Liver (tissue), 9 donors: ENCODE results near the gene PDGFA. TPM values are rescaled to one million over a fixed set of nuclear protein-coding genes. Genes with fewer than 3 reads are reported as not detected.

ENCODE experiments used
- DNase-seq: peaks from one replicate; pipeline ENCODE4 v3.0.0-alpha.2; 2017; ENCODE audit warnings: low spot score
- H3K27ac ChIP-seq, 2 donors: one replicate each; pipeline ENCODE4 v1.7.0; 2013; ENCODE audit warnings: inconsistent platforms in 2 of 2, low read length in 2 of 2, control low read depth in 1 of 2, low read depth in 1 of 2, mild to moderate bottlenecking in 1 of 2
- H3K27me3 ChIP-seq, 4 donors: one replicate each; pipeline versions ENCODE4 v1.6.1 to v1.7.0; 2013; ENCODE audit warnings: low read length in 3 of 4, inconsistent platforms in 1 of 4, mild to moderate bottlenecking in 1 of 4, moderate library complexity in 1 of 4; ENCODE audit not compliant: control insufficient read depth in 4 of 4, insufficient read depth in 4 of 4
- H3K36me3 ChIP-seq, 4 donors: one replicate each; pipeline versions ENCODE4 v1.6.1 to v1.7.0; 2013; ENCODE audit warnings: low read length in 3 of 4, mild to moderate bottlenecking in 3 of 4, low read depth in 1 of 4, moderate library complexity in 1 of 4; ENCODE audit not compliant: control insufficient read depth in 4 of 4, insufficient read depth in 3 of 4
- H3K4me1 ChIP-seq, 4 donors: one replicate each; pipeline versions ENCODE4 v1.6.1 to v1.7.0; 2013; ENCODE audit warnings: low read length in 3 of 4, mild to moderate bottlenecking in 3 of 4, moderate library complexity in 1 of 4; ENCODE audit not compliant: control insufficient read depth in 4 of 4, insufficient read depth in 4 of 4
- H3K4me3 ChIP-seq, 3 donors: one replicate each; pipeline versions ENCODE4 v1.6.1 to v1.7.0; 2013; ENCODE audit warnings: low read length in 3 of 3, control low read depth in 1 of 3, low read depth in 1 of 3, mild to moderate bottlenecking in 1 of 3
- H3K9ac ChIP-seq, 2 donors: one replicate each; pipeline ENCODE4 v1.7.0; 2013; ENCODE audit warnings: low read length in 2 of 2, mild to moderate bottlenecking in 2 of 2, moderate library complexity in 2 of 2, control low read depth in 1 of 2, low read depth in 1 of 2
- H3K9me3 ChIP-seq, 4 donors: one replicate each; pipeline versions ENCODE4 v1.6.1 to v1.7.0; 2013; ENCODE audit warnings: low read length in 3 of 4; ENCODE audit not compliant: control insufficient read depth in 4 of 4
- CTCF ChIP-seq: fragments of 150-350 bp; IDR thresholded peaks from 2 replicates; pipeline ENCODE4 v1.5.1; 2017; ENCODE audit warnings: improper control_type of control experiment, low read depth, low read length; ENCODE audit not compliant: missing input control
- EGR1 ChIP-seq, 2 donors: IDR thresholded peaks; 2 replicates each; pipeline ENCODE4 v1.6.1; 2016 to 2018; ENCODE audit warnings: antibody characterized with exemption in 2 of 2, low read depth in 2 of 2
- FOXA1 ChIP-seq: IDR thresholded peaks from 2 replicates; pipeline ENCODE4 v1.6.1; 2016; ENCODE audit warnings: antibody characterized with exemption
- FOXA2 ChIP-seq: IDR thresholded peaks from 2 replicates; pipeline ENCODE4 v1.6.1; 2016; ENCODE audit warnings: antibody characterized with exemption
- GABPA ChIP-seq, 2 donors: IDR thresholded peaks in 1 of 2; conservative IDR thresholded peaks in 1 of 2; 2 replicates each; pipeline ENCODE4 v1.6.1; 2016; ENCODE audit warnings: antibody characterized with exemption in 2 of 2, mild to moderate bottlenecking in 1 of 2, moderate library complexity in 1 of 2
- HNF4A ChIP-seq, 2 donors: conservative IDR thresholded peaks; 2 replicates each; pipeline ENCODE4 v1.6.1; 2016; ENCODE audit warnings: antibody characterized with exemption in 2 of 2, mild to moderate bottlenecking in 2 of 2
- HNF4G ChIP-seq: IDR thresholded peaks from 2 replicates; pipeline ENCODE4 v1.6.1; 2016; ENCODE audit warnings: antibody characterized with exemption
- JUND ChIP-seq, 2 donors: IDR thresholded peaks; 2 replicates each; pipeline ENCODE4 v1.6.1; 2016; ENCODE audit warnings: antibody characterized with exemption in 2 of 2
- MAX ChIP-seq: IDR thresholded peaks from 2 replicates; pipeline ENCODE4 v1.6.1; 2016; ENCODE audit warnings: antibody characterized with exemption
- NR2F2 ChIP-seq: IDR thresholded peaks from 2 replicates; pipeline ENCODE4 v1.6.1; 2016; ENCODE audit warnings: antibody characterized with exemption
- RAD21 ChIP-seq, 2 donors: IDR thresholded peaks; 2 replicates each; pipeline ENCODE4 v1.6.1; 2016; ENCODE audit warnings: antibody characterized with exemption in 2 of 2, mild to moderate bottlenecking in 2 of 2
- REST ChIP-seq: IDR thresholded peaks from 2 replicates; pipeline ENCODE4 v1.6.1; 2016; ENCODE audit warnings: antibody characterized with exemption, mild to moderate bottlenecking
- RXRA ChIP-seq, 2 donors: IDR thresholded peaks; 2 replicates each; pipeline ENCODE4 v1.6.1; 2017 to 2018; ENCODE audit warnings: antibody characterized with exemption in 2 of 2, mild to moderate bottlenecking in 1 of 2
- SP1 ChIP-seq: IDR thresholded peaks from 2 replicates; pipeline ENCODE4 v1.6.1; 2018; ENCODE audit warnings: antibody characterized with exemption, mild to moderate bottlenecking
- TAF1 ChIP-seq: conservative IDR thresholded peaks from 2 replicates; pipeline ENCODE4 v1.6.1; 2016; ENCODE audit warnings: antibody characterized with exemption, mild to moderate bottlenecking
- YY1 ChIP-seq: IDR thresholded peaks from 2 replicates; pipeline ENCODE4 v1.6.1; 2016; ENCODE audit warnings: antibody characterized with exemption, mild to moderate bottlenecking
- ZBTB33 ChIP-seq: IDR thresholded peaks from 2 replicates; pipeline ENCODE4 v1.6.1; 2016; ENCODE audit warnings: antibody characterized with exemption
- WGBS: extraction: QIAGEN DNeasy Blood & Tissue Kit; methylation state at CpG from one replicate; pipeline ENCODE4 v1.1.7; 2013; 5-methylcytosine and 5-hydroxymethylcytosine counted together
- polyA plus RNA-seq, 2 donors: library from polyadenylated mRNA; stranded (reverse) in 1 of 2; unstranded in 1 of 2; fragments of 200-250 nt in 1 of 2; fragments of >200 nt in 1 of 2; fragmentation: Nextera tagmentation in 1 of 2; extraction: Ambion mirVana in 1 of 2; gene quantifications; one replicate each; pipeline versions ENCODE4 v1.2.1 to v1.2.3, GENCODE V29; 2013 to 2015
- total RNA-seq, 2 donors: library from RNA; depleted of rRNA; stranded (reverse); fragments of >200 nt; gene quantifications; one replicate each; pipeline ENCODE4 v1.2.3, GENCODE V29; 2014
- donor health status: healthy.
- donor health status: healthy.
- donor health status: healthy.
- donor health status: healthy.
- donor health status: healthy.

Gene PDGFA
- total and polyA plus RNA-seq, 4 donors: 1.4 to 5.1 (median 2.0) TPM

- WGBS: 94% methylated on average over 26 of the region's 26 CpGs
- H3K27me3 ChIP-seq: no peaks in the 10 kb centered on the region
- DNase-seq: no peak
- TF ChIP-seq ZBTB33 (no peak), SP1 (no peak), HNF4A (conservative IDR thresholded peaks at IDR 0.05) (no peak), HNF4G (no peak), MAX (no peak), TAF1 (no peak), FOXA2 (no peak), EGR1 (IDR thresholded peaks at IDR 0.05; ENCODE audit: low read depth in 2 of 2) (no peak), YY1 (no peak), NR2F2 (no peak), RAD21 (IDR thresholded peaks at IDR 0.05) (no peak), FOXA1 (no peak), CTCF (no peak), REST (no peak), RXRA (IDR thresholded peaks at IDR 0.05) (no peak), JUND (IDR thresholded peaks at IDR 0.05) (no peak), GABPA (IDR thresholded peaks at IDR 0.05 in 1 of 2, conservative IDR thresholded peaks at IDR 0.05 in 1 of 2) (no peak)
- no peaks in the 10 kb centered on the region for H3K36me3 ChIP-seq
- no peak overlapping the region for H3K27ac ChIP-seq
- H3K9me3 ChIP-seq: no peaks in the 10 kb centered on the region
- H3K4me1 ChIP-seq: no peaks in the 10 kb centered on the region
- no peak overlapping the region for H3K4me3 ChIP-seq
- no peak overlapping the region for H3K9ac ChIP-seq
Measured at GRCh38 chr7:564176-564865, 44.7 kb upstream of the PDGFA start.
